Stomach (tissue), 4 donors: ENCODE results near the gene TBCC.

ENCODE experiments used
- POLR2A ChIP-seq, 4 donors: fragments of 450-650 bp; IDR thresholded peaks; one replicate each; pipeline ENCODE4 v1.6.1; 2016; ENCODE audit warnings: antibody characterized with exemption in 4 of 4, control low read depth in 2 of 4, mild to moderate bottlenecking in 1 of 4, moderate library complexity in 1 of 4
- POLR2AphosphoS5 ChIP-seq, 3 donors: sonication (generic); formaldehyde crosslinking; IDR thresholded peaks; one replicate each; pipeline ENCODE4 v1.6.1; 2016; ENCODE audit warnings: antibody characterized with exemption in 3 of 3
- TF ChIP-seq, protein P1 (sequence below), 7 experiments: fragments of 450-650 bp in 4 of 7; fragments of 200-600 bp in 3 of 7; sonication (generic) in 3 of 7; IDR thresholded peaks; one replicate each; pipeline ENCODE4 v1.5.1; 2016 to 2019; ENCODE audit warnings: antibody characterized with exemption in 7 of 7, control low read depth in 2 of 7, mild to moderate bottlenecking in 1 of 7

DNA sequence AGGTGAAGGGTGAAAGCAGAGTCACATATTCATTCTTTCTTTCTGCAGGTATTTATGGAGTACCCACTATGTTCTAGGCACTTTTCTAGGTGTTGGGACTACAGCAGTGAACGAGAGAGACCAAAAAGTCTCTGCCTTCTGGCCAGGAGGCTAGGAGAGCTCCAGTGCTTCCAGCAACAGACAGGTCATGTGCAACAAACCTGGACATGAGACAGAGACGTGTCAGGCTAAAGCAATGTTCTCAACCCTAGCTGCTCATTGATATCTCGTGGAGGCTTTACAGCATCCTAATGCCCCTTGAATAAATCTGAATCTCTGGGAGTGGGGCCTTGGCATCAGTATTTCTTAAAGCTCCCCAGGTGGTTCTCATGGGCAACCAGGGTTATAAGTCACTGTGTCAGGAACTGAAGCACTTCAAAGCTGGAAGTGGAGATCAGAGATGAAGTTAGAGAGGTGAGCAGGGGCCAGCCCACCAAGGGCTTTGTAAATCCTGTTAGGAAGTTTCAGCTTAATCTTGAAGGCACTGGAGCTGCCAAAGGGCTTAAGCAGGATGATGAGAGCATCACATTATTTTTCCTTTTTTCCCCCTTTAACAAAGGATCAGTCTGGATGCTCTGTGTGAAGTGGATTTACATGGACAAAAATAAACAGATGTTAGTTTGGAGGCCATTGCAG is 13.0 kb upstream of the TBCC start:
- TF ChIP-seq, protein P1, sequence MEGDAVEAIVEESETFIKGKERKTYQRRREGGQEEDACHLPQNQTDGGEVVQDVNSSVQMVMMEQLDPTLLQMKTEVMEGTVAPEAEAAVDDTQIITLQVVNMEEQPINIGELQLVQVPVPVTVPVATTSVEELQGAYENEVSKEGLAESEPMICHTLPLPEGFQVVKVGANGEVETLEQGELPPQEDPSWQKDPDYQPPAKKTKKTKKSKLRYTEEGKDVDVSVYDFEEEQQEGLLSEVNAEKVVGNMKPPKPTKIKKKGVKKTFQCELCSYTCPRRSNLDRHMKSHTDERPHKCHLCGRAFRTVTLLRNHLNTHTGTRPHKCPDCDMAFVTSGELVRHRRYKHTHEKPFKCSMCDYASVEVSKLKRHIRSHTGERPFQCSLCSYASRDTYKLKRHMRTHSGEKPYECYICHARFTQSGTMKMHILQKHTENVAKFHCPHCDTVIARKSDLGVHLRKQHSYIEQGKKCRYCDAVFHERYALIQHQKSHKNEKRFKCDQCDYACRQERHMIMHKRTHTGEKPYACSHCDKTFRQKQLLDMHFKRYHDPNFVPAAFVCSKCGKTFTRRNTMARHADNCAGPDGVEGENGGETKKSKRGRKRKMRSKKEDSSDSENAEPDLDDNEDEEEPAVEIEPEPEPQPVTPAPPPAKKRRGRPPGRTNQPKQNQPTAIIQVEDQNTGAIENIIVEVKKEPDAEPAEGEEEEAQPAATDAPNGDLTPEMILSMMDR (IDR thresholded peaks at IDR 0.05) = no peak
- TF ChIP-seq POLR2A (IDR thresholded peaks at IDR 0.05) (no peak), POLR2AphosphoS5 (IDR thresholded peaks at IDR 0.05) (no peak)
